HepG2 (cell line): Measurements from ENCODE around the gene IPP.

Source experiments
- CTCF ChIP-seq: sonication (generic); formaldehyde crosslinking; IDR thresholded peaks from 2 replicates; pipeline ENCODE4 v1.5.0; 2020; ENCODE audit warnings: mild to moderate bottlenecking, missing genetic modification reagents, moderate library complexity
- HMGXB4 ChIP-seq, 2 experiments: sonication (generic) in 1 of 2; formaldehyde crosslinking in 1 of 2; IDR thresholded peaks; 2 replicates each; pipeline versions ENCODE4 v1.4.0 to v1.6.1; 2018 to 2020; ENCODE audit warnings: missing genetic modification reagents in 2 of 2, borderline replicate concordance in 1 of 2, low read depth in 1 of 2, mild to moderate bottlenecking in 1 of 2, missing biosample characterization in 1 of 2
- MYC ChIP-seq: sonication (generic); formaldehyde crosslinking; IDR thresholded peaks from 2 replicates; pipeline ENCODE4 v1.9.0; 2021; ENCODE audit warnings: missing genetic modification reagents, borderline replicate concordance
- PHF21A ChIP-seq: sonication (generic); formaldehyde crosslinking; IDR thresholded peaks from 2 replicates; pipeline ENCODE4 v1.5.0; 2020; ENCODE audit warnings: mild to moderate bottlenecking, missing genetic modification reagents
- PTBP1 ChIP-seq: fragments of 200-400 bp; formaldehyde crosslinking; IDR thresholded peaks from 2 replicates; pipeline ENCODE4 v1.6.1; 2018; ENCODE audit warnings: low read length, low read depth; ENCODE audit not compliant: poor library complexity, severe bottlenecking
- RAD21 ChIP-seq: fragments of 450-650 bp; formaldehyde crosslinking; IDR thresholded peaks from 2 replicates; pipeline ENCODE4 v1.5.0; 2020; ENCODE audit warnings: mild to moderate bottlenecking
- SIN3A ChIP-seq: IDR thresholded peaks from 2 replicates; pipeline ENCODE4 v1.6.1; 2011; ENCODE audit warnings: low read depth, mild to moderate bottlenecking, control low read depth, low read length, borderline replicate concordance
- SP1 ChIP-seq, 2 experiments: fragments of 450-650 bp in 1 of 2; sonication (generic) in 1 of 2; formaldehyde crosslinking in 1 of 2; IDR thresholded peaks; 2 replicates each; pipeline versions ENCODE4 v1.4.0 to v1.6.1; 2016 to 2020; ENCODE audit warnings: missing genetic modification reagents in 1 of 2
- SP5 ChIP-seq: IDR thresholded peaks from 2 replicates; pipeline ENCODE4 v1.6.1; 2016; ENCODE audit warnings: low read depth, borderline replicate concordance
- UBTF ChIP-seq: sonication (generic); formaldehyde crosslinking; IDR thresholded peaks from 2 replicates; pipeline ENCODE4 v1.4.0; 2020; ENCODE audit warnings: mild to moderate bottlenecking, missing genetic modification reagents
- ZBTB33 ChIP-seq: sonication (generic); formaldehyde crosslinking; IDR thresholded peaks from 2 replicates; pipeline ENCODE4 v1.4.0; 2020; ENCODE audit warnings: missing genetic modification reagents
- ZNF670 ChIP-seq: sonication (generic); formaldehyde crosslinking; IDR thresholded peaks from 2 replicates; pipeline ENCODE4 v1.8.0; 2022; ENCODE audit warnings: mild to moderate bottlenecking, missing genetic modification reagents, borderline replicate concordance
- ZNF704 ChIP-seq: sonication (generic); formaldehyde crosslinking; IDR thresholded peaks from 2 replicates; pipeline ENCODE4 v1.8.1; 2023; ENCODE audit warnings: mild to moderate bottlenecking, inconsistent platforms, moderate library complexity, missing genetic modification reagents, borderline replicate concordance

GRCh38 chr1:45767035-45767434, 16.6 kb upstream of the IPP start:
- TF ChIP-seq ZBTB33, result no peak
- no peak for TF ChIP-seq UBTF (CRISPR knock-in tag)
- no peak for TF ChIP-seq PHF21A (CRISPR knock-in tag)
- no peak for TF ChIP-seq PTBP1
- TF ChIP-seq RAD21 (CRISPR knock-in tag), result no peak
- no peak for TF ChIP-seq ZNF704
- TF ChIP-seq SP1 (IDR thresholded peaks at IDR 0.05), result no peak
- no peak for TF ChIP-seq SP1 (CRISPR knock-in tag; IDR thresholded peaks at IDR 0.05)
- TF ChIP-seq HMGXB4 (CRISPR knock-in tag; IDR thresholded peaks at IDR 0.05; ENCODE audit: borderline replicate concordance in 1 of 2, low read depth in 1 of 2), result no peak
- no peak for TF ChIP-seq SIN3A
- no peak for TF ChIP-seq CTCF (CRISPR knock-in tag)
- TF ChIP-seq MYC (CRISPR knock-in tag), result no peak
- TF ChIP-seq ZNF670 (CRISPR knock-in tag), result no peak
- TF ChIP-seq SP5 (CRISPR knock-in tag), result no peak
